SK-N-SH (cell line): ENCODE measurements around the gene OR52B4.

Source experiments
- CHD2 ChIP-seq: fragments of 150-350 bp; IDR thresholded peaks from 2 replicates; pipeline ENCODE4 v1.6.1; 2018; ENCODE audit warnings: low read length; ENCODE audit not compliant: partially characterized antibody
- CTCF ChIP-seq: fragments of 200-600 bp; sonication (generic); IDR thresholded peaks from 2 replicates; pipeline ENCODE4 v1.6.1; 2017; ENCODE audit warnings: antibody characterized with exemption, mild to moderate bottlenecking, moderate library complexity
- FOSL2 ChIP-seq: IDR thresholded peaks from 2 replicates; pipeline ENCODE4 v1.4.0; 2012; ENCODE audit warnings: low read depth, mild to moderate bottlenecking, moderate library complexity, borderline replicate concordance
- MXI1 ChIP-seq: IDR thresholded peaks from 2 replicates; pipeline ENCODE4 v1.6.1; 2012; ENCODE audit warnings: mild to moderate bottlenecking, low read depth, low read length, improper control_type of control experiment
- POLR2AphosphoS5 ChIP-seq: IDR thresholded peaks from 2 replicates; pipeline ENCODE4 v1.6.1; 2012; ENCODE audit warnings: low read depth, low read length
- RAD21 ChIP-seq: IDR thresholded peaks from 2 replicates; pipeline ENCODE4 v1.6.1; 2012; ENCODE audit warnings: mild to moderate bottlenecking, low read length
- TAF1 ChIP-seq: IDR thresholded peaks from 2 replicates; pipeline ENCODE4 v1.6.1; 2012; ENCODE audit warnings: low read depth, mild to moderate bottlenecking, low read length, moderate library complexity, borderline replicate concordance
- TCF12 ChIP-seq: IDR thresholded peaks from 2 replicates; pipeline ENCODE4 v1.4.0; 2012
- YY1 ChIP-seq: IDR thresholded peaks from 2 replicates; pipeline ENCODE4 v1.4.0; 2012; ENCODE audit warnings: low read depth, mild to moderate bottlenecking
- TF ChIP-seq, protein P1 (sequence below): IDR thresholded peaks from 2 replicates; pipeline ENCODE4 v1.4.0; 2012; ENCODE audit warnings: low read depth
- TF ChIP-seq, protein P2 (sequence below): IDR thresholded peaks from 2 replicates; pipeline ENCODE4 v1.6.1; 2012; ENCODE audit warnings: mild to moderate bottlenecking, low read depth, low read length, moderate library complexity

DNA sequence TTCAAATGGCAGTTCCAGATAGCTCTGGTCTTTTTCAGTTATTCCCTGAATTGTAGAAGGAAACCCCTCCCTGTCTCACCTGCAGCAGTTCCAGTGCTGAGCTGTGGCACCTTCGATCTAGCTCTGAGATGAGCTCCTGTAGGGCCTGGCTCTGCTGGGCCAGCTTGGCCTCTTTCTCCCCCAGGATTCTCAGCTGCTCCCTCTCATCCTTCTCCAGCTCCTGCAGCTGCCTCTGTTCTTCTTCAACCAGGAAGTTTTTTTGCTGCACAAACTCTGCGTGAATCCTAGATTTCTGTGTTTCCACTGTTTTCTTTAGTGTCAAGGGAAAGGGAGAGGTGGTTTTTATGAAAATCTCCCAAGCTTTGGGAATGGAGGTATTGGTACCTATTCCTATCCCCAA, 20.0 kb upstream of the OR52B4 start:
- TF ChIP-seq, protein P1, sequence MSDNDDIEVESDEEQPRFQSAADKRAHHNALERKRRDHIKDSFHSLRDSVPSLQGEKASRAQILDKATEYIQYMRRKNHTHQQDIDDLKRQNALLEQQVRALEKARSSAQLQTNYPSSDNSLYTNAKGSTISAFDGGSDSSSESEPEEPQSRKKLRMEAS, result no peak
- TF ChIP-seq FOSL2, result no peak
- TF ChIP-seq, protein P2, sequence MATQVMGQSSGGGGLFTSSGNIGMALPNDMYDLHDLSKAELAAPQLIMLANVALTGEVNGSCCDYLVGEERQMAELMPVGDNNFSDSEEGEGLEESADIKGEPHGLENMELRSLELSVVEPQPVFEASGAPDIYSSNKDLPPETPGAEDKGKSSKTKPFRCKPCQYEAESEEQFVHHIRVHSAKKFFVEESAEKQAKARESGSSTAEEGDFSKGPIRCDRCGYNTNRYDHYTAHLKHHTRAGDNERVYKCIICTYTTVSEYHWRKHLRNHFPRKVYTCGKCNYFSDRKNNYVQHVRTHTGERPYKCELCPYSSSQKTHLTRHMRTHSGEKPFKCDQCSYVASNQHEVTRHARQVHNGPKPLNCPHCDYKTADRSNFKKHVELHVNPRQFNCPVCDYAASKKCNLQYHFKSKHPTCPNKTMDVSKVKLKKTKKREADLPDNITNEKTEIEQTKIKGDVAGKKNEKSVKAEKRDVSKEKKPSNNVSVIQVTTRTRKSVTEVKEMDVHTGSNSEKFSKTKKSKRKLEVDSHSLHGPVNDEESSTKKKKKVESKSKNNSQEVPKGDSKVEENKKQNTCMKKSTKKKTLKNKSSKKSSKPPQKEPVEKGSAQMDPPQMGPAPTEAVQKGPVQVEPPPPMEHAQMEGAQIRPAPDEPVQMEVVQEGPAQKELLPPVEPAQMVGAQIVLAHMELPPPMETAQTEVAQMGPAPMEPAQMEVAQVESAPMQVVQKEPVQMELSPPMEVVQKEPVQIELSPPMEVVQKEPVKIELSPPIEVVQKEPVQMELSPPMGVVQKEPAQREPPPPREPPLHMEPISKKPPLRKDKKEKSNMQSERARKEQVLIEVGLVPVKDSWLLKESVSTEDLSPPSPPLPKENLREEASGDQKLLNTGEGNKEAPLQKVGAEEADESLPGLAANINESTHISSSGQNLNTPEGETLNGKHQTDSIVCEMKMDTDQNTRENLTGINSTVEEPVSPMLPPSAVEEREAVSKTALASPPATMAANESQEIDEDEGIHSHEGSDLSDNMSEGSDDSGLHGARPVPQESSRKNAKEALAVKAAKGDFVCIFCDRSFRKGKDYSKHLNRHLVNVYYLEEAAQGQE, result no peak
- TF ChIP-seq MXI1, result no peak
- no peak for TF ChIP-seq YY1
- no peak for TF ChIP-seq CTCF
- TF ChIP-seq CHD2, result no peak
- no peak for TF ChIP-seq TAF1
- TF ChIP-seq RAD21, result no peak
- TF ChIP-seq TCF12, result no peak
- TF ChIP-seq POLR2AphosphoS5, result no peak
